ENCODE measurements around the gene GAS5.

GRCh38 chr1:173821680-173822079 is 46.1 kb downstream of the GAS5 start:
- TF ChIP-seq CTCF (IDR thresholded peaks at IDR 0.05; ENCODE audit: insufficient read depth, low read depth, low read length) (no peak), EZH2 (IDR thresholded peaks at IDR 0.05; ENCODE audit: insufficient read depth, low read length) (no peak)

All from astrocyte (in vitro differentiated cells and primary cell).